Measurements from ENCODE around the gene PLXNA2.

GRCh38 chr1:208031316-208031931 lies 212.8 kb downstream of the PLXNA2 start:
- TF ChIP-seq, protein P1, sequence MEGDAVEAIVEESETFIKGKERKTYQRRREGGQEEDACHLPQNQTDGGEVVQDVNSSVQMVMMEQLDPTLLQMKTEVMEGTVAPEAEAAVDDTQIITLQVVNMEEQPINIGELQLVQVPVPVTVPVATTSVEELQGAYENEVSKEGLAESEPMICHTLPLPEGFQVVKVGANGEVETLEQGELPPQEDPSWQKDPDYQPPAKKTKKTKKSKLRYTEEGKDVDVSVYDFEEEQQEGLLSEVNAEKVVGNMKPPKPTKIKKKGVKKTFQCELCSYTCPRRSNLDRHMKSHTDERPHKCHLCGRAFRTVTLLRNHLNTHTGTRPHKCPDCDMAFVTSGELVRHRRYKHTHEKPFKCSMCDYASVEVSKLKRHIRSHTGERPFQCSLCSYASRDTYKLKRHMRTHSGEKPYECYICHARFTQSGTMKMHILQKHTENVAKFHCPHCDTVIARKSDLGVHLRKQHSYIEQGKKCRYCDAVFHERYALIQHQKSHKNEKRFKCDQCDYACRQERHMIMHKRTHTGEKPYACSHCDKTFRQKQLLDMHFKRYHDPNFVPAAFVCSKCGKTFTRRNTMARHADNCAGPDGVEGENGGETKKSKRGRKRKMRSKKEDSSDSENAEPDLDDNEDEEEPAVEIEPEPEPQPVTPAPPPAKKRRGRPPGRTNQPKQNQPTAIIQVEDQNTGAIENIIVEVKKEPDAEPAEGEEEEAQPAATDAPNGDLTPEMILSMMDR (conservative IDR thresholded peaks at IDR 0.05) = no peak
- TF ChIP-seq EZH2 (IDR thresholded peaks at IDR 0.05; ENCODE audit: low read depth) = no peak

All from PC-9 (cell line).